H1 (cell line): ENCODE measurements around the gene CAPN10. TPM values are rescaled to one million over a fixed set of nuclear protein-coding genes. Genes with fewer than 3 reads are reported as not detected.

Source experiments
- polyA plus RNA-seq, 7 experiments: library from polyadenylated mRNA; depleted of rRNA in 3 of 7; stranded (reverse) in 5 of 7; unstranded in 2 of 7; fragments of >200 nt in 5 of 7; fragments of 200-250 nt in 2 of 7; gene quantifications; 1 replicate in 5 of 7; 2 replicates in 1 of 7; 4 replicates in 1 of 7; pipeline versions ENCODE4 v1.2.1 to v1.2.3, GENCODE V29; 2011 to 2013; ENCODE audit warnings: missing spikeins in 2 of 7, mixed read lengths in 2 of 7
- total RNA-seq: library from RNA; stranded (reverse); fragmentation: NEBNext Ultra II Directional; extraction: Animal tissue kit (Norgen Biotek cat#: 25700); gene quantifications from 2 replicates; pipeline ENCODE4 v1.2.1, GENCODE V29; 2021
- TF ChIP-seq, protein P1 (sequence below): IDR thresholded peaks from 2 replicates; pipeline ENCODE4 v1.6.1; 2011; ENCODE audit warnings: low read length, improper control_type of control experiment

CAPN10 gene
- total and polyA plus RNA-seq, 2 of the 8 experiments (the other 6 are each of a cell fraction or from before 2014, with no cell fraction given) = 30.7 to 39.8 TPM

DNA sequence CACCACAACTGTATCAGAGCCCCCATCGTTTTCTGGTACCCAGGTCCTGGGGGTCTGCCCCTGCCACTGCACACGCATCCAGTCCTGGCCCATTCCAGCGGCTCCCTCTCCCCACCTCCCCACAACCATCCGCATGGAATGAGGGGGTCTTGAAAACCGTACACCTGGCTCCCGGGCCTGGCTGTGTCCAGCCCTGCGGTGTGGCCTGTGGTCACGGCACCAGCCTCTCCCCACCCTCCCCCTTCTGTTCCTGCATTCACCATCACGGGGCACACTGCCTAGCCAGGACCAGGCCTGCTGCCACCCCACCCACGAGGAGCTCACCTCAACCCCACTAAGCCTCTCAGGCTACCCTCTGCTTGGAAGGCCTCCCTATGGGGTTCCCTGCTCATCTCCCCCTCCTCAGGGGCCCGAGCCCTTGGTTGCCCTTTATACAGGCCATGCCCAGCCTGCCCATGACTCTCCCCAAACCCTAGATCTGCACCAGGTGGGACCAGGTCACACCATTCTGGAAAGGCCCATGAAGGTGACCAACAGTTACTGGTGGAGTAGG, 50.1 kb downstream of the CAPN10 start (continued):
- TF ChIP-seq, protein P1, sequence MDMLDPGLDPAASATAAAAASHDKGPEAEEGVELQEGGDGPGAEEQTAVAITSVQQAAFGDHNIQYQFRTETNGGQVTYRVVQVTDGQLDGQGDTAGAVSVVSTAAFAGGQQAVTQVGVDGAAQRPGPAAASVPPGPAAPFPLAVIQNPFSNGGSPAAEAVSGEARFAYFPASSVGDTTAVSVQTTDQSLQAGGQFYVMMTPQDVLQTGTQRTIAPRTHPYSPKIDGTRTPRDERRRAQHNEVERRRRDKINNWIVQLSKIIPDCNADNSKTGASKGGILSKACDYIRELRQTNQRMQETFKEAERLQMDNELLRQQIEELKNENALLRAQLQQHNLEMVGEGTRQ = no peak
